ENCODE data around the gene USF3. TPM values are rescaled to one million over a fixed set of nuclear protein-coding genes. Genes with fewer than 3 reads are reported as not detected.

USF3 gene
- total RNA-seq, 2 donors from 2014 or later = 16.8 to 18.2 TPM

DNA sequence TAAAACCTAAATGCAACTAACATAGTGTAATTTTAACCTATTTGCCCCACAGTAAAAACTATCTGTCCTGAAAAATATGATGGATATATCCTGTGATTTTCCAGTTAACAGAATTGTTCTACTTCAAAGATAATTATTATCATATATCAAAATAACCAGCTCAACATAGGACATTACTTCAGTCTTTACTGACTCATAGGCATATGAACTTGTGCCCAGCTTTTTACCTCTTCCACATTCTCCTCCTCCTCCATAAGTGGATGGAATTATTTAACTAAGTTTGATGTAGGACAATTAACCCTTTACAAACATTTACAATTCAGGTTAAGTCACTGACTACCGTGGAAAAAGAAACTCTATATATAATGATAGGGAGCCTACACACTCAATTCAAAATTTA lies 22.9 kb upstream of the USF3 start:
- Mint-ChIP-seq H3K36me3 (ENCODE audit: insufficient read depth in 2 of 2) (peaks cover 0 to 18% of the 10 kb centered on the region in 2 donors), H3K27ac (peak overlapping the region; percentile 64), H3K27me3 (ENCODE audit: low read depth) (no peaks in the 10 kb centered on the region), H3K4me1 (ENCODE audit: low read depth) (peaks cover 16% of the 10 kb centered on the region), H3K4me3 (no peak overlapping the region), H3K9me3 (no peaks in the 10 kb centered on the region)
- no peak for DNase-seq
- no peak for ATAC-seq (replicated peaks in 1 of 2)

DNA sequence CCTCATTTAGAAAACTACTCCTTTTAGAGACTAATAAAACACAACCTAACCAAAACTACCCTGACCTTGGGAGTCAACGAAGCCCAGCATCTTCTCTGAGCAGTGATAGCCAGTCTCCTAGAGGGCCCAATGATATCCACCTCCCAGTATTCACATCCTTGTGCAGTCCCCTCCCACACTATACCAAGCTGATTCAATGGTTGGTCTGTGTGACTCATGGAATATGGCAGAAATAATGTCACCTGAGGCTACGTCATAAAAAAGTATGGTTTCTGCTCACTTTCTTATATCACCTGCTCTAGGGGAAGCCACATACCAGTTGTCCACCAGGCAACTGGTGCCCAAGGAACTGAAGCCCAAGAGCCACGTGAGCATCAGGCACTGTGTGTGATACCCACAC lies 21.4 kb upstream of the USF3 start:
- no peaks in the 10 kb centered on the region for H3K9me3 Mint-ChIP-seq
- peak; percentile 95 to 99 for ATAC-seq (replicated peaks in 1 of 2)
- peak overlapping the region; percentile 63 for H3K27ac Mint-ChIP-seq
- DNase-seq = peak; percentile 6 to 8
- peaks cover 0 to 14% of the 10 kb centered on the region in 2 donors for H3K36me3 Mint-ChIP-seq (ENCODE audit: insufficient read depth in 2 of 2)
- H3K27me3 Mint-ChIP-seq (ENCODE audit: low read depth) = no peaks in the 10 kb centered on the region
- H3K4me1 Mint-ChIP-seq (ENCODE audit: low read depth) = peaks cover 16% of the 10 kb centered on the region
- no peak overlapping the region for H3K4me3 Mint-ChIP-seq

DNA sequence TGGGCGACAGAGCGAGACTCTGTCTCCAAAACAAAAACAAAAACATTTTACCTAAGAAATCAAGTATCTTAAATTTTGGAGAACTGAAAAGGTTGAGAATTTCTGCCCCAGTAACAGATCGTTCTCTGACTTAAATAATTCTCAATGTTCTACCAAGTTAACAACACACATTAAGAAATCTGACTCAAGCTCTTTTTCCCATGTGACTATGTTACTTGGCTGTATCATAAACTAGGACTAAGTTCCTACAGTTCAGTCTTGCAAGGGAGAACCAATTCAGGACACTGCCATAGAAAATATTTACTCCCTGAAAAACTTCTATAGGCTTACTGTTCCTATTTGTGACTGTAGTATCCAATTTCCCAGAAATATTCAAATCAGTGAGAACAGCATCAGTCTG lies 20.9 kb upstream of the USF3 start:
- Mint-ChIP-seq H3K27ac (peak overlapping the region; percentile 63), H3K9me3 (no peaks in the 10 kb centered on the region), H3K27me3 (ENCODE audit: low read depth) (peaks cover 4% of the 10 kb centered on the region), H3K4me1 (ENCODE audit: low read depth) (peaks cover 16% of the 10 kb centered on the region), H3K36me3 (ENCODE audit: insufficient read depth in 2 of 2) (peaks cover 0 to 10% of the 10 kb centered on the region in 2 donors), H3K4me3 (no peak overlapping the region)
- DNase-seq = no peak
- no peak for ATAC-seq (replicated peaks in 1 of 2)

DNA sequence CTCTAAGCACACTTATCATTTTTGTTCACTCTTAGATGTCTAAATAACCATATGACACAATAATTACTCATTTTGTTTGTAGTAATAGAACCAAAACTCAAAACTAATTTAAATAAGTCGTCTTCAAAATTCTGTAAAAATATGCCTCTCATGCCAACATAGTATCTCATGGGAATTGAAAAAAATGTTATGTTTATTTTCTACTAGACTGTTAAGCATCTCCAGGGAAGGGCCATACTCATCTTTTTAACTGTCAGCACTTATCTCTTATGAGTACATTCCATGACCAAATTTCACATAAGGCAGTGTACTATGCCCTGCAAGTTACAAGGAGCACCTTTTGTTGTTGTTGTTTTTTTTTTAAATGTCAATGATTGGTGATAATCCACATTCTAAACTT lies 18.3 kb upstream of the USF3 start:
- Mint-ChIP-seq H3K36me3 (ENCODE audit: insufficient read depth in 2 of 2) (peaks cover 0 to 2% of the 10 kb centered on the region in 2 donors), H3K4me3 (no peak overlapping the region), H3K27ac (no peak overlapping the region), H3K27me3 (ENCODE audit: low read depth) (peaks cover 10% of the 10 kb centered on the region), H3K9me3 (no peaks in the 10 kb centered on the region), H3K4me1 (ENCODE audit: low read depth) (peaks cover 16% of the 10 kb centered on the region)
- no peak for DNase-seq
- ATAC-seq (replicated peaks in 1 of 2) = no peak

DNA sequence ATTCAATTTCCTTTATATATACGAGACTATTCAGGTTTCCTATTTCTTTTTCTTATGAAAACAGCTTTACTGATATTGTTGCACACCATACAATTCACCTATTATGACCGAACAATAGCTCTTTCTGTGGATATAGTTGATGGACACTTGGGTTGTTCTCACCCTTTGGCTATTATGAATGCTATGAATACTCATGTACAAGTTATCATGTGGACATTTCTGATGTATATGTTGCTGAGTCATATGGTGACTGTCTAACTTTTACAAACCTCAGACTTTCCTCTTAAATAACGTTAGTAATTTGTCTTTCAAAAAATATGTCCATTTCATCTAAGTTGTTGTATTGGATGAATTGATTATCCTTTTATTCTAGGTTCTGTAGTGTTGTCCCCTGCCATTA lies 15.7 kb upstream of the USF3 start:
- Mint-ChIP-seq H3K9me3 (no peaks in the 10 kb centered on the region), H3K27ac (no peak overlapping the region), H3K4me3 (no peak overlapping the region), H3K27me3 (ENCODE audit: low read depth) (peaks cover 16% of the 10 kb centered on the region), H3K36me3 (ENCODE audit: insufficient read depth in 2 of 2) (no peaks in the 10 kb centered on the region), H3K4me1 (ENCODE audit: low read depth) (no peaks in the 10 kb centered on the region)
- DNase-seq = no peak
- peak in 1 of 2 donors; percentile 32 for ATAC-seq (replicated peaks in 1 of 2)

DNA sequence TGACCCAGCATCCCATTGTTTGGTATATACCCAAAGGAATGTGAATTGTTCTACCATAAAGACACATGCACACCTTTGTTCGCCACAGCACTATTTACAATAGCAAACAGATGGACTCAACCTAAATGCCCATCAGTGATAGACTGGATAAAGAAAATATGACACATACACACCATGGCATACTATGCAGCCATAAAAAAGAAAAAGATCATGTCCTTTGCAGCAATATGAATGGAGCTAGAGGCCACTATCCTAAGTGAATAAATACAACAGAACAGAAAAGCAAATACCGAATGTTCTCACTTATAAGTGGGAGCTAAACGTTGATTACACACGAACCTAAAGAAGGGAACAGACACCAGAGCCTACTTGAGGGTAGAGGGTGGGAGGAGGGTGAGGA lies 11.4 kb upstream of the USF3 start:
- H3K36me3 Mint-ChIP-seq (ENCODE audit: insufficient read depth in 2 of 2) = no peaks in the 10 kb centered on the region
- no peaks in the 10 kb centered on the region for H3K9me3 Mint-ChIP-seq
- no peaks in the 10 kb centered on the region for H3K4me1 Mint-ChIP-seq (ENCODE audit: low read depth)
- ATAC-seq (replicated peaks in 1 of 2) = no peak
- DNase-seq = no peak
- no peak overlapping the region for H3K4me3 Mint-ChIP-seq
- no peak overlapping the region for H3K27ac Mint-ChIP-seq
- peaks cover 16% of the 10 kb centered on the region for H3K27me3 Mint-ChIP-seq (ENCODE audit: low read depth)

DNA sequence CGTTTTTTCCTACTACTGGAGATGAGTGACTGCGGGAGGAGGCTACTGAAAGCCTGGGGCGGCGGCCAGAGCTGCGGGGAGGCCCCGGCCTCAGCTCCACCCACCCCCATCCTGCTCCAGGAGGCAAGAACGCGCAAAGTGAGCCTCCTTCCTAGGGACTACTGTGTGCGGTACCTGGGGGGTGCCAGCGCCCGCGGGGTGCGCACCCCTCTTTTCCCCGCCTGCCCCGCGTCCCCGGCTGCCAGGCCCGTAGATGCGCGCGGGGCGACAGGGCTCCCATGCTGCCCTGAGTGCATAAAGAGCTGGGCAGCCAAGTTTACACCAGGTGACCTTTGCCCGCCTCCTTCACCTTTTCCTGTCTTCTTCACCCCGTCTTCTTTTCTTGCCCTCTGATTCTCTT lies 2.5 kb upstream of the USF3 start:
- no peaks in the 10 kb centered on the region for H3K9me3 Mint-ChIP-seq
- H3K27ac Mint-ChIP-seq = peak overlapping the region; percentile 35
- no peaks in the 10 kb centered on the region for H3K27me3 Mint-ChIP-seq (ENCODE audit: low read depth)
- peaks cover 0 to 2% of the 10 kb centered on the region in 2 donors for H3K36me3 Mint-ChIP-seq (ENCODE audit: insufficient read depth in 2 of 2)
- no peak for ATAC-seq (replicated peaks in 1 of 2)
- H3K4me3 Mint-ChIP-seq = no peak overlapping the region
- DNase-seq = peak; percentile 29 to 33
- peaks cover 16% of the 10 kb centered on the region for H3K4me1 Mint-ChIP-seq (ENCODE audit: low read depth)

DNA sequence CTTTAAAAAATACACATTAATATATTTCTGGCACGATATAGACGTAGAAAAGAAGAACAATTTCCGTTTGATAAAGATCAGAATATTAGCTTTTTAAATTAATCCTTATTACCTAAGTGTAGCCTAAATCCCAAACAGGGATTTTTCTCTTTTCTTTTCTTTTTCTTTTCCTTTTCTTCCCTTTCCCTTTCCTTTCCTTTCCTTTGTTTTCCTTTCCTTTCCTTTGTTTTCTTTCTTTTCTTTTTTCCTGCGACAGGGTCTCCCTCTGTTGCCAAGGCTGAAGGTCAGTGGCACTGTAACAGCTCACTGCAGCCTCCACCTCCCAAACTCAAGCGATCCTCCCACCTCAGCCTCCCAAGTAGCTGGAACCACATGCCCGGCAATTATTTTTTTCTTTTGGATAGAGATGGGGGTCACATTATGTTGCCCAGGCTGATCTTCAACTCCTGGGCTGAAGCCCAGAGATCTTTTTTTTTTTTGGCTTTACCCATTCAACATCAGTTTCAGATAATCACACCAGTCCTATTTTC lies 1.8 kb upstream of the USF3 start:
- H3K27me3 Mint-ChIP-seq (ENCODE audit: low read depth) = no peaks in the 10 kb centered on the region
- no peaks in the 10 kb centered on the region for H3K9me3 Mint-ChIP-seq
- no peak overlapping the region for H3K27ac Mint-ChIP-seq
- H3K4me3 Mint-ChIP-seq = no peak overlapping the region
- peaks cover 23% of the 10 kb centered on the region for H3K4me1 Mint-ChIP-seq (ENCODE audit: low read depth)
- DNase-seq = no peak
- H3K36me3 Mint-ChIP-seq (ENCODE audit: insufficient read depth in 2 of 2) = peaks cover 0 to 2% of the 10 kb centered on the region in 2 donors
- ATAC-seq (replicated peaks in 1 of 2) = no peak

DNA sequence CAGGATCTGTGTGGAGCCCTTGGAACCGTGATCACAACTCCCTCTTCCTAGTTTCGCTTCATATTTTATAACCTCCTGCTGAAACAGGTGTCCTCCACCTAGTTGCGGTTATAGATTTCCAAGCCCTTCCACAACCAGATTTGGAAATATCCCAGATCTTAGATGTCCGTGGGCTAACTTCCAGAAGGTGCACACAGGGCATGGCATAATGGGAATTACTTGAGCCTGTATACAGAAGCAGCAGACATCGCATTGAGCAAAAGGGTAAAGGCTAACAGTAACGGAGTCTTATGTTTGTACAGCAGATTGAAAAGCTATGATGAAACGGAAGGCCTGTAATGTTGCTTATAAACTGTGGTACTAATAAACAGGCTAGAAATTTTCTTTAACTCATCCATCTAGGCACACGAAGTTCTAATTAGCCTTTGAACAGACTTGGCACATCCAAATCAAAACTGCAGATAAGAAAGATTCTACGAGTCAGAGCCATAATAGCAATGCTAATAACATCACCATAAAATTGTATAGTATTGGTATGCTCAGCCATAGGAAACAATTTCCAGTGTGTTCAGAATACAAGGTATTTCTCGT lies 1.2 kb upstream of the USF3 start:
- Mint-ChIP-seq H3K4me3 (no peak overlapping the region), H3K27ac (no peak overlapping the region), H3K4me1 (ENCODE audit: low read depth) (peaks cover 25% of the 10 kb centered on the region)

DNA sequence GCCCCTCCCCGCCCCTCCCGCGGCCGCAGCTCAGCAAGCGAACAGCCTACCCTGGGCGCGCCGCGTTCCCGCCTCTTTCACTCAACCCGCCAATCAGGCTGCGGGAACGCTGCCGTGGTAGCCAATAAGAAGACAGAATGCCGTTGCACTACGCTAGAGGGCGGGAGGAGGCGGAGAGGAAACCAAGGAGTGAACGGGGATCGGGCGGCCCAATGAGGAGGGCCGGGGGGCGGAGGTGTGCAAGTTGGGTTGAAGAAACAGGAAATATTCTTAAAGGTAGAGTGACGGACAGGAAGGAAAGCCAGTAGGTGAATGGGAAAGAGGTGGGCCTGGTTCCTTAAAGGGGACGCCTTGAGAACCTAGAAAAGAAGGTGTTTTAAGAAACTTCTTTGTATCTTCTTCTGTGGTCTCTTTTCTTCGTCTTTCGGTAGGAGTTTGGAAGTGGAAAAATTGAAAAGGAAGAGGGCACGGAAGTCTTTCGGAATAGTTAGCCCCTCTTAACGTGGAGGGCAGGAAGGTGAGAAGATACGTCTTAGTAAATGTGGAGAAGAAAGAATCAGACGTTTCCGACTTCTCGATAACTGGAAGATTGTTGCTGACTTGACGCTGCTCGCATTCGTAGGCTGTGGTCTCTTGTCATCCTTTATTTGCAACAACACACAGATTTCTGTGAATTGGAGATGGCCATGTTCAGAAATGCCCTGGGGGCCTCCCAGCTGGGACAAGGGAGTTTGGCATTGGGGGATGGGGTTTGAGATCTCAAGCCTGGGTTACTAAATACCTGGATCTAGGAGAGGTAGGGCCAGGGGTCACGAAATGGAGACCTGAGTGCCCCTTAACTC lies 437 bp upstream of the USF3 start:
- Mint-ChIP-seq H3K27me3 (ENCODE audit: low read depth) (no peaks in the 10 kb centered on the region), H3K4me1 (ENCODE audit: low read depth) (peaks cover 25% of the 10 kb centered on the region), H3K27ac (no peak overlapping the region), H3K4me3 (no peak overlapping the region), H3K36me3 (ENCODE audit: insufficient read depth in 2 of 2) (peaks cover 0 to 2% of the 10 kb centered on the region in 2 donors), H3K9me3 (no peaks in the 10 kb centered on the region)
- ATAC-seq (replicated peaks in 1 of 2) = peak; percentile 88 to 89
- peak; percentile 98 to 99 for DNase-seq

More for the DNA sequence above, 1.2 kb upstream of the USF3 start:
- no peaks in the 10 kb centered on the region for H3K9me3 Mint-ChIP-seq
- DNase-seq = peak in 1 of 2 donors; percentile 9
- H3K27me3 Mint-ChIP-seq (ENCODE audit: low read depth) = no peaks in the 10 kb centered on the region
- peaks cover 0 to 2% of the 10 kb centered on the region in 2 donors for H3K36me3 Mint-ChIP-seq (ENCODE audit: insufficient read depth in 2 of 2)
- no peak for ATAC-seq (replicated peaks in 1 of 2)

DNA sequence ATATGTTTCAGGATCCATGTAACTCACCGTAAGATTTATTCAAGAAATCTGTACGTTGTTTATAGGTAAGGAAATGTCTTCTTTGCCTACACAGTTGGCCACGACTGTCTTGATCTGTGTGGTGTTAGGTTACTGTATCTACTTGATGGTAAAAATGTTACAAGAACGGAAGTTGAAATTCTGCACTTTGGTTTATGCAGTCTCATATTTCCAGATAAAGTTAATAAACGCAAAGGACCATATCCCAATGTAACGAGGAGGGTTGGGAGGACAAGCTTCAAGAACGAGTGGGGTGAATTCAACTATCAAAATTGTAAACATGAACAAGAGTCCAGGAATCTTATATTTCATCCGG lies 1.0 kb downstream of the USF3 start:
- Mint-ChIP-seq H3K4me1 (ENCODE audit: low read depth) (peaks cover 25% of the 10 kb centered on the region), H3K27me3 (ENCODE audit: low read depth) (no peaks in the 10 kb centered on the region)

DNA sequence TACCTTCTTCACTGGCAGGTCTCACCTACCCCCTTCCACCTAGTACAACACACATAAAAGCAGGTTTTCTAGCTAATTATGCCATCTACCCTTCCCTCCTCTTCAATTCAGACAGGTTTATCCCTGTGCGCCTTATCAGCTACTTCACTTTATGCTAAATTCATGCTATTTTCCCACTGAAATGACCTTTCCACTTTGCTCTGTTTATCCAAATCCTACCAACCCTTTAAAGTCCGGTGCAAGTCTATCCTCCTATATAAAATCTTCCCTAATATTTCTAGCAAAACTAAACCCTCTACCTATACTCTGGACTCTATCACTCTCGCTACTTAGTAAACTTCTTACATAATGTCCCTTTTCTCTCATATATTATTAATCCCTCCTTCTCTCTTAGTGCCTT lies 6.0 kb downstream of the USF3 start:
- H3K9me3 Mint-ChIP-seq = no peaks in the 10 kb centered on the region
- H3K27ac Mint-ChIP-seq = no peak overlapping the region
- H3K4me3 Mint-ChIP-seq = no peak overlapping the region
- DNase-seq (no peak), ATAC-seq (replicated peaks in 1 of 2) (no peak)
- H3K27me3 Mint-ChIP-seq (ENCODE audit: low read depth) = no peaks in the 10 kb centered on the region
- H3K36me3 Mint-ChIP-seq (ENCODE audit: insufficient read depth in 2 of 2) = peaks cover 0 to 3% of the 10 kb centered on the region in 2 donors
- H3K4me1 Mint-ChIP-seq (ENCODE audit: low read depth) = peaks cover 23% of the 10 kb centered on the region

More for the DNA sequence above, 1.0 kb downstream of the USF3 start:
- Mint-ChIP-seq H3K9me3 (no peaks in the 10 kb centered on the region), H3K27ac (peak overlapping the region; percentile 99), H3K36me3 (ENCODE audit: insufficient read depth in 2 of 2) (peaks cover 0 to 2% of the 10 kb centered on the region in 2 donors), H3K4me3 (peak overlapping the region; percentile 94 to 100)
- DNase-seq = no peak
- no peak for ATAC-seq (replicated peaks in 1 of 2)

DNA sequence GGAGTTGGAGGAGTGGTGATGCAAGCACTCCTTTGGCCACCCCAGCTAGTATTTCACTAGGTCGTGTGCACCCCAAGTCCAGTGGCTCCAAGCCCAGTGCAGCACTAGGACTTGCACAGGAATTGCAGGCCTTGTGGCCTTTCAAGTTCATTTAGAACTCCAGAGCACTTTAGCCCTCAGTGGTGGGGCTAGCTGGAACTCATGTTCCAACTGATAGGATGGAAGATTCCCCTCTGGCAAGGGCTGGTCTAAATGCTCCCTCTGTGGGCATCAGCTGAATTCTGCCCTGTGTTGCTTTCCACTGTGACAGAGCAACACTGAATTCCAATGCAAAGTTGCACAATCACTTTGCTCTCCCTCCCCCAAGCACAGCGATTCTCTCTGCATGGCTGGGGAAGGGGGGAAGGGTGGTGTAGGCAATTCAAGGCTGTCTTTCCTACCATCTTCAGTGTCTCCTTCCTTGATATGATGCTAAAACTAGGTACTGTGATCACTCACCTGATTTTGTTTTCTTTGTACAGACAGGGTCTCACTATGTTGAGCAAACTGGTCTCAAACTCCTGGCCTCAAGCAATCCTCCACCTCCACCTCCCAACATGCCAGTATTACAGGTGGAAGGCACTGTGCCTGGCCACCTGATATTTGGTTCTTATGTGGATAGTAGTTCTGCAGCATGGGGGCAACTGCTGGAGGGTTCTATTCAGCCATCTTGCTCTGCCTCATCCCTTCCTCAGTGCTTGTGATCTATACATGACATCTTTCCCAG lies 10.3 kb downstream of the USF3 start:
- peaks cover 0 to 3% of the 10 kb centered on the region in 2 donors for H3K9me3 Mint-ChIP-seq
- H3K27me3 Mint-ChIP-seq (ENCODE audit: low read depth) = no peaks in the 10 kb centered on the region
- H3K4me3 Mint-ChIP-seq = no peak overlapping the region
- ATAC-seq (replicated peaks in 1 of 2) (no peak), DNase-seq (no peak)
- H3K27ac Mint-ChIP-seq = no peak overlapping the region
- H3K4me1 Mint-ChIP-seq (ENCODE audit: low read depth) = no peaks in the 10 kb centered on the region
- H3K36me3 Mint-ChIP-seq (ENCODE audit: insufficient read depth in 2 of 2) = peaks cover 9% of the 10 kb centered on the region in 2 donors

All from activated T-cell treated with anti-CD3 and anti-CD28 coated beads, Interleukin-2, amount 50 U/mL, for 72 hours (primary cell).